IMR-90 (cell line): ENCODE data around the gene BPIFA1. TPM values are rescaled to one million over a fixed set of nuclear protein-coding genes. Genes with fewer than 3 reads are reported as not detected.

Experiments used
- ATAC-seq: fragments of 200-7000 bp; cut with Tn5 transposase; 2 replicates; pipeline ENCODE4 v1.9.1; 2020; ENCODE audit warnings: low read depth, mild to moderate bottlenecking, moderate library complexity
- BruUV-seq: library from RNA; stranded (reverse); fragments of 400-500 nt; replicated peaks from 2 replicates; lab custom pipeline; 2021; lab: Mats Ljungman, UMichigan
- CTCF ChIA-PET: fragments of 300-600 bp; formaldehyde crosslinking; extraction: SDS; loops from one replicate; lab custom pipeline; 2021; ENCODE audit warnings: antibody characterized with exemption; lab: Yijun Ruan, JAX
- POLR2A ChIA-PET: fragments of 300-600 bp; sonication (Branson Sonifier 250); formaldehyde crosslinking; loops from one replicate; lab custom pipeline; 2022; ENCODE audit warnings: antibody characterized with exemption; ENCODE audit not compliant: unreplicated experiment; lab: Charles Lee
- DNase-seq: peaks from one replicate; pipeline ENCODE4 v3.0.0; 2013
- H2AFZ ChIP-seq: replicated peaks from 2 replicates; pipeline ENCODE3; 2013; ENCODE audit warnings: low read length, mild to moderate bottlenecking; ENCODE audit not compliant: poor library complexity
- H2AK5ac ChIP-seq: 2 replicates; pipeline ENCODE4 v1.6.1; 2013; ENCODE audit warnings: low read depth, low read length, inconsistent platforms
- H2AK9ac ChIP-seq: replicated peaks from 2 replicates; pipeline ENCODE3; 2013; ENCODE audit warnings: mild to moderate bottlenecking, low read depth, low read length, moderate library complexity; ENCODE audit not compliant: poor library complexity
- H2BK120ac ChIP-seq: 2 replicates; pipeline ENCODE4 v1.6.1; 2013; ENCODE audit warnings: low read depth, low read length, inconsistent platforms
- H2BK15ac ChIP-seq: 3 replicates; pipeline ENCODE4 v1.6.1; 2013; ENCODE audit warnings: low read depth, low read length, inconsistent platforms
- H2BK20ac ChIP-seq: 2 replicates; pipeline ENCODE4 v1.6.1; 2013; ENCODE audit warnings: low read depth, mild to moderate bottlenecking, inconsistent platforms, low read length, moderate library complexity
- H2BK5ac ChIP-seq: 2 replicates; pipeline ENCODE4 v1.6.1; 2013; ENCODE audit warnings: mild to moderate bottlenecking, low read depth, low read length, inconsistent platforms; ENCODE audit not compliant: poor library complexity, severe bottlenecking
- H3K14ac ChIP-seq: replicated peaks from 2 replicates; pipeline ENCODE4 v1.6.1; 2013; ENCODE audit warnings: low read depth, low read length, inconsistent platforms
- H3K18ac ChIP-seq: 2 replicates; pipeline ENCODE4 v1.6.1; 2013; ENCODE audit warnings: low read depth, low read length, control low read depth
- H3K23ac ChIP-seq: 2 replicates; pipeline ENCODE4 v1.6.1; 2013; ENCODE audit warnings: low read depth, low read length, inconsistent platforms
- H3K27ac ChIP-seq: 2 replicates; pipeline ENCODE4 v1.5.1; 2013; ENCODE audit warnings: mild to moderate bottlenecking, control low read depth, low read length; ENCODE audit not compliant: insufficient read depth
- H3K27me3 ChIP-seq: 2 replicates; pipeline ENCODE4 v1.6.1; 2013; ENCODE audit warnings: low read length; ENCODE audit not compliant: control insufficient read depth, insufficient read depth
- H3K36me3 ChIP-seq: 2 replicates; pipeline ENCODE4 v1.6.1; 2013; ENCODE audit warnings: low read length, mixed read lengths; ENCODE audit not compliant: control insufficient read depth, insufficient read depth
- H3K4ac ChIP-seq: 2 replicates; pipeline ENCODE4 v1.6.1; 2013; ENCODE audit warnings: low read depth, low read length, inconsistent platforms
- H3K4me1 ChIP-seq: 2 replicates; pipeline ENCODE4 v1.6.1; 2013; ENCODE audit warnings: low read length, mixed read lengths; ENCODE audit not compliant: control insufficient read depth, insufficient read depth
- H3K4me2 ChIP-seq: 2 replicates; pipeline ENCODE4 v1.6.1; 2013; ENCODE audit warnings: low read depth, mild to moderate bottlenecking, control low read depth, low read length, moderate library complexity
- H3K4me3 ChIP-seq: 2 replicates; pipeline ENCODE4 v1.5.1; 2013; ENCODE audit warnings: low read depth, mild to moderate bottlenecking, control low read depth, low read length, moderate library complexity; ENCODE audit not compliant: insufficient read depth
- H3K56ac ChIP-seq: 2 replicates; pipeline ENCODE4 v1.6.1; 2013; ENCODE audit warnings: low read length, inconsistent platforms; ENCODE audit not compliant: insufficient read depth; ENCODE audit errors: extremely low read depth
- H3K79me1 ChIP-seq, 2 experiments: 2 replicates each; pipeline ENCODE4 v1.6.1; 2013; ENCODE audit warnings: low read length in 2 of 2, inconsistent platforms in 1 of 2, low read depth in 1 of 2
- H3K9ac ChIP-seq: 2 replicates; pipeline ENCODE4 v1.6.1; 2013; ENCODE audit warnings: low read depth, low read length, control low read depth
- H3K9me1 ChIP-seq: 2 replicates; pipeline ENCODE4 v1.6.1; 2013; ENCODE audit warnings: low read length, inconsistent platforms; ENCODE audit not compliant: insufficient read depth
- H3K9me3 ChIP-seq: 2 replicates; pipeline ENCODE4 v1.6.1; 2013; ENCODE audit warnings: low read length; ENCODE audit not compliant: control insufficient read depth, insufficient read depth
- H4K20me1 ChIP-seq: 2 replicates; pipeline ENCODE4 v1.6.1; 2013; ENCODE audit warnings: low read length, inconsistent platforms; ENCODE audit not compliant: insufficient read depth
- H4K5ac ChIP-seq: 2 replicates; pipeline ENCODE4 v1.6.1; 2013; ENCODE audit warnings: mild to moderate bottlenecking, low read depth, low read length, control low read depth
- H4K8ac ChIP-seq, 2 experiments: 2 replicates each; pipeline ENCODE4 v1.6.1; 2013; ENCODE audit warnings: low read depth in 2 of 2, low read length in 2 of 2, control low read depth in 1 of 2, inconsistent platforms in 1 of 2
- H4K91ac ChIP-seq: 2 replicates; pipeline ENCODE4 v1.6.1; 2013; ENCODE audit warnings: low read depth, low read length, inconsistent platforms; ENCODE audit not compliant: insufficient read depth
- BHLHE40 ChIP-seq: fragments of 150-350 bp; IDR thresholded peaks from 2 replicates; pipeline ENCODE4 v1.6.1; 2016; ENCODE audit warnings: mild to moderate bottlenecking, low read depth, low read length
- CEBPB ChIP-seq: IDR thresholded peaks from 2 replicates; pipeline ENCODE4 v1.6.1; 2012; ENCODE audit warnings: low read depth, low read length, improper control_type of control experiment
- CHD1 ChIP-seq: IDR thresholded peaks from 2 replicates; pipeline ENCODE4 v1.6.1; 2012; ENCODE audit warnings: low read depth, low read length, improper control_type of control experiment
- CTCF ChIP-seq: conservative IDR thresholded peaks from 2 replicates; pipeline ENCODE4 v1.5.1; 2012; ENCODE audit warnings: mild to moderate bottlenecking, low read depth, low read length, improper control_type of control experiment
- ELK1 ChIP-seq: fragments of 150-350 bp; IDR thresholded peaks from 2 replicates; pipeline ENCODE4 v1.6.1; 2016; ENCODE audit warnings: low read depth, mild to moderate bottlenecking, low read length, moderate library complexity, borderline replicate concordance
- FOS ChIP-seq: fragments of 150-350 bp; IDR thresholded peaks from 2 replicates; pipeline ENCODE4 v1.6.1; 2016; ENCODE audit warnings: low read depth, low read length
- MAFK ChIP-seq: IDR thresholded peaks from 2 replicates; pipeline ENCODE4 v1.6.1; 2012; ENCODE audit warnings: low read depth, low read length, improper control_type of control experiment
- MAZ ChIP-seq: IDR thresholded peaks from 2 replicates; pipeline ENCODE4 v1.6.1; 2012; ENCODE audit warnings: low read depth, mild to moderate bottlenecking, low read length, improper control_type of control experiment, moderate library complexity, borderline replicate concordance
- MXI1 ChIP-seq: IDR thresholded peaks from 2 replicates; pipeline ENCODE4 v1.6.1; 2012; ENCODE audit warnings: low read depth, mild to moderate bottlenecking, low read length, moderate library complexity, borderline replicate concordance
- NFE2L2 ChIP-seq: fragments of 150-350 bp; IDR thresholded peaks from 2 replicates; pipeline ENCODE4 v1.6.1; 2016; ENCODE audit warnings: low read depth, mild to moderate bottlenecking, low read length
- POLR2A ChIP-seq: IDR thresholded peaks from 2 replicates; pipeline ENCODE4 v1.6.1; 2012; ENCODE audit warnings: mild to moderate bottlenecking, low read depth, low read length
- RAD21 ChIP-seq: IDR thresholded peaks from 2 replicates; pipeline ENCODE4 v1.6.1; 2012; ENCODE audit warnings: low read length, improper control_type of control experiment
- RCOR1 ChIP-seq: IDR thresholded peaks from 2 replicates; pipeline ENCODE4 v1.6.1; 2012; ENCODE audit warnings: mild to moderate bottlenecking, low read length, improper control_type of control experiment; ENCODE audit not compliant: insufficient replicate concordance
- RFX5 ChIP-seq: IDR thresholded peaks from 2 replicates; pipeline ENCODE4 v1.8.0; 2012; ENCODE audit warnings: low read depth, mild to moderate bottlenecking, low read length, moderate library complexity
- SMC3 ChIP-seq: fragments of 150-350 bp; IDR thresholded peaks from 2 replicates; pipeline ENCODE4 v1.6.1; 2016; ENCODE audit warnings: low read depth, mild to moderate bottlenecking, antibody characterized with exemption, low read length, moderate library complexity
- USF2 ChIP-seq: fragments of 150-350 bp; IDR thresholded peaks from 2 replicates; pipeline ENCODE4 v1.6.1; 2017; ENCODE audit warnings: mild to moderate bottlenecking, antibody characterized with exemption, low read length, low read depth
- WGBS, 2 experiments: methylation state at CpG; one replicate each; pipeline versions ENCODE4 v1.1.5 to v1.1.7; 2013; ENCODE audit warnings: missing lambda C conversion rate in 2 of 2; ENCODE audit not compliant: insufficient read length in 1 of 2; ENCODE audit errors: extremely low coverage in 2 of 2; 5-methylcytosine and 5-hydroxymethylcytosine counted together
- dilution Hi-C: fragments of 300-500 bp; cut with HindIII; formaldehyde crosslinking; loops from one replicate; pipeline ENCODE4 v1.14.3; 2018; ENCODE audit warnings: low sequenced_read_pairs; ENCODE audit not compliant: unreplicated experiment
- in situ Hi-C: fragments of 300-500 bp; cut with MboI; formaldehyde crosslinking; loops from 3 replicates; pipeline ENCODE4 v1.14.3; 2019; ENCODE audit warnings: low sequenced_read_pairs, inconsistent platforms, mixed read lengths
- intact Hi-C: fragments of 100-400 bp; cut with micrococcal nuclease; formaldehyde crosslinking; loops from 2 replicates; pipeline ENCODE4 v1.10.0; 2022
- polyA plus RNA-seq, 3 experiments: library from polyadenylated mRNA; depleted of rRNA; stranded (reverse); fragments of >200 nt; gene quantifications; 2 replicates each; pipeline ENCODE4 v1.2.3, GENCODE V29; 2012; ENCODE audit warnings: low replicate concordance in 1 of 3
- total RNA-seq: library from RNA; depleted of rRNA; stranded (reverse); fragments of >200 nt; gene quantifications from 2 replicates; pipeline ENCODE4 v1.2.3, GENCODE V29; 2012

BPIFA1 gene
- total and polyA plus RNA-seq, 2 of the 4 experiments (the other 2 are of a cell fraction), result not detected

GRCh38 chr20:33291416-33291815 lies 55.6 kb downstream of the BPIFA1 start:
- WGBS, 2 experiments, result 100% methylated on average over 1 of the region's 8 CpGs; no CpG with 5 or more reads in 1 of the 2 experiments
- H2BK15ac ChIP-seq, result no peak overlapping the region
- ChIA-PET POLR2A (no interaction called here), CTCF (interaction anchor here (1.4 kb wide), 1 partner anchor 30 kb away, joined by 3 read pairs; no protein-coding TSS in a partner anchor)
- H3K4me1 ChIP-seq, result no peaks in the 10 kb centered on the region
- H3K14ac ChIP-seq, result no peak overlapping the region
- H2AK9ac ChIP-seq, result no peak overlapping the region
- H3K18ac ChIP-seq, result no peak overlapping the region
- dilution Hi-C loops (no loop called here), intact Hi-C loops (no loop called here), in situ Hi-C loops (no loop called here)
- H3K9me1 ChIP-seq, result no peaks in the 10 kb centered on the region
- H4K91ac ChIP-seq, result no peak overlapping the region
- no peak overlapping the region for H2BK20ac ChIP-seq
- no peak overlapping the region for H3K9ac ChIP-seq
- BruUV-seq, result no TSS peak
- H2AK5ac ChIP-seq, result no peak overlapping the region
- no peak overlapping the region for H4K5ac ChIP-seq
- peaks cover 4% of the 10 kb centered on the region; the same call in 1 of the 2 replicates for H4K20me1 ChIP-seq
- no peak overlapping the region for H2BK120ac ChIP-seq
- no peak overlapping the region for H2BK5ac ChIP-seq
- H3K23ac ChIP-seq, result no peak overlapping the region
- TF ChIP-seq NFE2L2 (no peak), CHD1 (no peak), POLR2A (no peak), RCOR1 (no peak), ELK1 (no peak), MAZ (no peak), RAD21 (no peak), USF2 (no peak), SMC3 (no peak), FOS (no peak), CTCF (no peak), CEBPB (no peak), RFX5 (no peak), BHLHE40 (no peak), MAFK (no peak), MXI1 (no peak)
- ATAC-seq, result no peak
- no peaks in the 10 kb centered on the region for H3K79me1 ChIP-seq
- H3K4me3 ChIP-seq, result no peak overlapping the region
- H3K56ac ChIP-seq, result no peak overlapping the region
- H3K9me3 ChIP-seq, result no peaks in the 10 kb centered on the region
- H3K4ac ChIP-seq, result no peak overlapping the region
- peaks cover 23% of the 10 kb centered on the region for H3K27me3 ChIP-seq
- H4K8ac ChIP-seq, result no peak overlapping the region
- no peaks in the 10 kb centered on the region for H3K36me3 ChIP-seq
- H2AFZ ChIP-seq, result no peak overlapping the region
- H3K27ac ChIP-seq, result no peak overlapping the region
- no peak for DNase-seq
- H3K4me2 ChIP-seq, result no peak overlapping the region
